Measurements from ENCODE around the gene RBFOX1. TPM values are rescaled to one million over a fixed set of nuclear protein-coding genes. Genes with fewer than 3 reads are reported as not detected.

The RBFOX1 gene
- total RNA-seq, 3 donors from 2014 or later, result 4.1 to 7.7 (median 5.1) TPM

- no peak for ATAC-seq
- no peak for DNase-seq
- no peaks in the 10 kb centered on the region for H3K36me3 ChIP-seq (ENCODE audit: low read depth)
- no peaks in the 10 kb centered on the region for H3K9me3 ChIP-seq
- H3K4me1 ChIP-seq (ENCODE audit: low read depth), result no peaks in the 10 kb centered on the region
- intact Hi-C loops (cut with DNase I, micrococcal nuclease), result no loop called here
- H3K4me3 ChIP-seq, result no peak overlapping the region
- no peak for TF ChIP-seq CTCF (IDR thresholded peaks at IDR 0.05)
These were observed 42.0 kb downstream of the RBFOX1 start for GRCh38 chr16:7374614-7375174.

- TF ChIP-seq CTCF (IDR thresholded peaks at IDR 0.05), result no peak
- Histone ChIP-seq H3K9me3 (no peaks in the 10 kb centered on the region), H3K4me3 (no peak overlapping the region), H3K36me3 (ENCODE audit: low read depth) (no peaks in the 10 kb centered on the region), H3K4me1 (ENCODE audit: low read depth) (no peaks in the 10 kb centered on the region)
- intact Hi-C loops (cut with DNase I, micrococcal nuclease), result no loop called here
- ATAC-seq, result no peak
- no peak for DNase-seq
These were observed 43.6 kb downstream of the RBFOX1 start for GRCh38 chr16:7376227-7376626.

GRCh38 chr16:7377231-7377630 is 44.6 kb downstream of the RBFOX1 start:
- Histone ChIP-seq H3K4me3 (no peak overlapping the region), H3K36me3 (ENCODE audit: low read depth) (no peaks in the 10 kb centered on the region), H3K4me1 (ENCODE audit: low read depth) (no peaks in the 10 kb centered on the region), H3K9me3 (no peaks in the 10 kb centered on the region)
- ATAC-seq, result no peak
- no peak for DNase-seq
- TF ChIP-seq CTCF (IDR thresholded peaks at IDR 0.05), result no peak
- intact Hi-C loops (cut with DNase I, micrococcal nuclease), result no loop called here

GRCh38 chr16:7378024-7378695 is 45.5 kb downstream of the RBFOX1 start:
- ATAC-seq (no peak), DNase-seq (no peak)
- Histone ChIP-seq H3K4me1 (ENCODE audit: low read depth) (no peaks in the 10 kb centered on the region), H3K36me3 (ENCODE audit: low read depth) (no peaks in the 10 kb centered on the region), H3K9me3 (no peaks in the 10 kb centered on the region), H3K4me3 (no peak overlapping the region)
- TF ChIP-seq CTCF (IDR thresholded peaks at IDR 0.05), result no peak
- intact Hi-C loops (cut with DNase I, micrococcal nuclease), result no loop called here

GRCh38 chr16:7380441-7380840 is 47.8 kb downstream of the RBFOX1 start:
- ATAC-seq (no peak), DNase-seq (no peak)
- intact Hi-C loops (cut with DNase I, micrococcal nuclease), result no loop called here
- Histone ChIP-seq H3K36me3 (ENCODE audit: low read depth) (no peaks in the 10 kb centered on the region), H3K4me1 (ENCODE audit: low read depth) (no peaks in the 10 kb centered on the region), H3K9me3 (no peaks in the 10 kb centered on the region), H3K4me3 (no peak overlapping the region)
- TF ChIP-seq CTCF (IDR thresholded peaks at IDR 0.05), result no peak
